GM12801 (cell line): ENCODE data around the gene C16orf54.

ENCODE experiments used
- CTCF ChIP-seq: IDR thresholded peaks from one replicate; pipeline ENCODE4 v1.5.1; 2011; ENCODE audit warnings: control low read depth; ENCODE audit not compliant: insufficient read length; ENCODE audit errors: extremely low read depth

C16orf54 gene

DNA sequence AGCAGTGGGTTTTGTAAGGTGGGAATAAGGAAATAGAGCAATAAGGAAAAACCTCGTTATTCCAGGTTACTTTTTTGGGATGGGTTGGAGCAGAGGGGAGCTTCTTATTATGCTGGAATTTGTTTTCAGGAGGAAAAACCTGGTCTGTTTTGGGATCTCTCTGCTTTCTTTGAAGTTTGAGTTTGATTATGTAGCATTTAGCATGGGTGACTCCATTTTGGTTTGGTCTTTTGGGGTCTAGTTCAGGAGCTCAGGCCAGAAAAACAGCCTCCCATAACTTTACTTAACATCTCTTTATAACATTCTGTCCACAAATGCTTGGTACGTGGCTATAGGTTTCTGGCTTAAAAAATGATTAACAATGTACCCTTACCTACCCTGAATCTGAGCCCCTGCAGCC lies 23.7 kb upstream of the C16orf54 start:
- TF ChIP-seq CTCF = no peak

DNA sequence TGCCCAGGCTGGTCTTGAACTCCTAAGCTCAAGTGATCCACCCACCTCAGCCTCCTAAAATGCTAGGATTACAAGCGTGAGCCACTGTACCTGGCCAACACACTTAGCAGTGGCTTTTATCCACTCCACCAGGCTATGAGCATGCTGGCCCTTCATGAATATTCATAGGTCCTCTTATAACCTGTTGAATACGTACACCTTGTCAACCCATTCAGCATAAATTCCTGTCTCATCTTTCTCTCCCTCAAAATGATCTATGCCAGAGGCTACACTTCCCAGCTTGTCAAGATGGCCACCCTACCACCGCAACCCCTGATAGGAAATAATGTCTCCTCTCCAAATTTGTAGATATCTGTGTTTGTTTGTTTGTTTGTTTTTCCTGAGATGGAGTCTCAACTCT lies 21.3 kb upstream of the C16orf54 start:
- TF ChIP-seq CTCF = no peak

DNA sequence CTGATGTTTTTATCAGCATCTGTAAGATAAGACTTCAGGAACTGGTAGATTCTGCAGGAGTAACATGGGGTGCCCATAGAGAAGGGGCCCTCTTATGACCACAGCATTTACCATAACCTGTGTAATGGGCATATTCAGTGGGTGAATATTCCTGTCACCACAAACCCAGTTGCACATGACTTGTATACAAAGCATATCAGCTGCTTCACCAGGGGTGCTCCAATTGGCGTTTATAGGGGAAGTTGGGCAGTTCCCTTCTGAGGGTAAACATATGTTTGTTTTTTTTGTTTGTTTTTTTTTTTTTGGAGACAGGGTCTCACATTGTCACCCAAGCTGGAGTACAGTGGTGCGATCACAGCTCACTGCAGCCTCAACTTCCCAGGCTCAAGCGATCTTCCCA lies 20.8 kb upstream of the C16orf54 start:
- no peak for TF ChIP-seq CTCF

DNA sequence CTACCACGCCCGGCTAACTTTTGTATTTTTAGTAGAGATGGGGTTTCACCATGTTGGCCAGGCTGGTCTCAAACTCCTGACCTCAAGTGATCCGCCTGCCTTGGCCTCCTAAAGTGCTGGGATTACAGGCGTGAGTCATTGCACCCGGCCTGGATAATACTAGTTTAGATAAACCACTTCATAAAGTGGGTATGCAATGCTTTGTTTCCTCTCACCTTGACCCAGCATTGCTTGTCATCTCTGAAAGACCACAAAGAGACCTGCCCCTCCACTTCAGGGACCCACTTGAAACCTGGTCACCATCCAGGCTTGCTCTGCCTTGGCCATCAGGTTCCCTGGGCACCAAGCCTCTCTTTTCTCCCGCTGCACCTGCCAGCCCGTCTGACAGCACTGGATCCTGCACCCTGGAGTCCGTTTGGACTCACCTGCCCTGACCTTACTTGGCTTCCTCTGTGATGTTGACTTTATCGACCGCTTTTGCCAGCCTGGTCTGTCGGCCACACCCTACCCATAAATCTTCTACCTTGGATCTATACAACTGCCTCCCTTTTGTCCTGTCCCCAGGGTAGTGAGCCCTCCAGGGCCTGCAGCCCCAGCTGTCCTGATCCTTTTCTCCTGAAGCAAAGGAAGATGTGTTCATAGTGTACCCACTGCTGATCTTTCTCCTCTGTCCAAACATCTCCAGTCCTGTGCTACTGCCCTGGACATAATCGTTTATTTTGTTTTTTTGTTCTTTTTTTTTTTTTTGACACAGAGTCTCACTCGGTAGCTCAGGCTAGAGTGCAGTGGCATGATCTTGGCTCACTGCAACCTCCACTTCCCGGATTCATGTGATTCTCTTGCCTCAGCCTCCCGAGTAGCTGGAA lies 19.6 kb upstream of the C16orf54 start:
- TF ChIP-seq CTCF = no peak

DNA sequence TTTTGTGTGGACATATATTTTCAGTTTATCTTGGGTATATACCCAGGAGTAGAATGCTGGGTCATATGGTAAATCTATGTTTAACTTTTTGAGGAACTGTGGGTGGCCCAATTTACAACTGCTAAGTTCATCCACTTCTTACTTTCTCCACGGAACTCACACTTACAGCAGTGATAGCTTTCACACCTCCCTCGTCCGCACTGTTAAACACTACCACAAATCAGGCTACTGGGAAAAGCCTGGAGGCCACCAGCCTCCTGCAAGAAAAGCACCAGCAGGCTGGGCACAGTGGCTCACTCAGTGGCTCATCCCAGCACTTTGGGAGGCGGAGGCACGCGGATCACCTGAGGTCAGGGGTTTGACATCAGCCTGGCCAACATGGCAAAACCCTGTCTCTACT lies 17.5 kb upstream of the C16orf54 start:
- TF ChIP-seq CTCF = no peak

- TF ChIP-seq CTCF = no peak
Observed at GRCh38 chr16:29761882-29762281, 16.1 kb upstream of the C16orf54 start.

- TF ChIP-seq CTCF = no peak
Observed at GRCh38 chr16:29760567-29761279, 14.9 kb upstream of the C16orf54 start.
